ENCODE measurements around the gene CMAS. TPM values are rescaled to one million over a fixed set of nuclear protein-coding genes. Genes with fewer than 3 reads are reported as not detected.
A peak's percentile ranks its signal among the peaks of the same experiment; 100 is the strongest.
"Not testable (repeated sequence)": the region's sequence is repeated elsewhere in the genome, so short reads cannot be mapped to it uniquely, and the experiment has no call there.

The CMAS gene
- total RNA-seq, 1 experiment from 2014 or later: 37.7 TPM

- H3K4me1 ChIP-seq (ENCODE audit: insufficient read depth, low read length, poor library complexity, severe bottlenecking): no peaks in the 10 kb centered on the region
- no peaks in the 10 kb centered on the region for H3K9me3 ChIP-seq (ENCODE audit: low read depth, low read length, poor library complexity, severe bottlenecking)
- H3K27ac ChIP-seq (ENCODE audit: low read depth, low read length, poor library complexity, severe bottlenecking): no peak overlapping the region
- DNase-seq (ENCODE audit: low spot score): no peak
- BruUV-seq (replicated peaks): no TSS peak
- H3K27me3 ChIP-seq (replicated peaks; ENCODE audit: insufficient read depth, low read depth, low read length, poor library complexity): no peaks in the 10 kb centered on the region
- no peaks in the 10 kb centered on the region for H3K36me3 ChIP-seq (ENCODE audit: insufficient read depth, low read length, poor library complexity, severe bottlenecking)
- CTCF ChIA-PET: no interaction called here
- TF ChIP-seq EZH2 (IDR thresholded peaks at IDR 0.05; ENCODE audit: borderline replicate concordance, low read depth, low read length, poor library complexity, severe bottlenecking): no peak
- TF ChIP-seq, protein P1, sequence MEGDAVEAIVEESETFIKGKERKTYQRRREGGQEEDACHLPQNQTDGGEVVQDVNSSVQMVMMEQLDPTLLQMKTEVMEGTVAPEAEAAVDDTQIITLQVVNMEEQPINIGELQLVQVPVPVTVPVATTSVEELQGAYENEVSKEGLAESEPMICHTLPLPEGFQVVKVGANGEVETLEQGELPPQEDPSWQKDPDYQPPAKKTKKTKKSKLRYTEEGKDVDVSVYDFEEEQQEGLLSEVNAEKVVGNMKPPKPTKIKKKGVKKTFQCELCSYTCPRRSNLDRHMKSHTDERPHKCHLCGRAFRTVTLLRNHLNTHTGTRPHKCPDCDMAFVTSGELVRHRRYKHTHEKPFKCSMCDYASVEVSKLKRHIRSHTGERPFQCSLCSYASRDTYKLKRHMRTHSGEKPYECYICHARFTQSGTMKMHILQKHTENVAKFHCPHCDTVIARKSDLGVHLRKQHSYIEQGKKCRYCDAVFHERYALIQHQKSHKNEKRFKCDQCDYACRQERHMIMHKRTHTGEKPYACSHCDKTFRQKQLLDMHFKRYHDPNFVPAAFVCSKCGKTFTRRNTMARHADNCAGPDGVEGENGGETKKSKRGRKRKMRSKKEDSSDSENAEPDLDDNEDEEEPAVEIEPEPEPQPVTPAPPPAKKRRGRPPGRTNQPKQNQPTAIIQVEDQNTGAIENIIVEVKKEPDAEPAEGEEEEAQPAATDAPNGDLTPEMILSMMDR (conservative IDR thresholded peaks at IDR 0.05; ENCODE audit: low read depth, low read length): no peak
- intact Hi-C loops (cut with micrococcal nuclease; ENCODE audit: unreplicated experiment): no loop called here
- POLR2A ChIA-PET (ENCODE audit: low non-redundant PET): no interaction called here
- H3K4me3 ChIP-seq (ENCODE audit: low read depth, low read length, poor library complexity, severe bottlenecking): no peak overlapping the region
Observed at GRCh38 chr12:22014783-22015144, 31.3 kb upstream of the CMAS start.

- BruUV-seq (replicated peaks): no TSS peak
- DNase-seq (ENCODE audit: low spot score): no peak
- ChIA-PET CTCF (interaction anchor here (0.7 to 2.1 kb wide), 2 partner anchors 319 to 1468 kb away, joined by 3 to 12 read pairs; no protein-coding TSS in a partner anchor), POLR2A (ENCODE audit: low non-redundant PET) (no interaction called here)
- H3K36me3 ChIP-seq (ENCODE audit: insufficient read depth, low read length, poor library complexity, severe bottlenecking): no peaks in the 10 kb centered on the region
- no peaks in the 10 kb centered on the region for H3K27me3 ChIP-seq (replicated peaks; ENCODE audit: insufficient read depth, low read depth, low read length, poor library complexity)
- no peaks in the 10 kb centered on the region for H3K9me3 ChIP-seq (ENCODE audit: low read depth, low read length, poor library complexity, severe bottlenecking)
- TF ChIP-seq EZH2 (IDR thresholded peaks at IDR 0.05; ENCODE audit: borderline replicate concordance, low read depth, low read length, poor library complexity, severe bottlenecking): no peak
- TF ChIP-seq, protein P1 (conservative IDR thresholded peaks at IDR 0.05; ENCODE audit: low read depth, low read length): no peak
- H3K4me3 ChIP-seq (ENCODE audit: low read depth, low read length, poor library complexity, severe bottlenecking): no peak overlapping the region
- intact Hi-C loops (cut with micrococcal nuclease; ENCODE audit: unreplicated experiment): no loop called here
- no peak overlapping the region for H3K27ac ChIP-seq (ENCODE audit: low read depth, low read length, poor library complexity, severe bottlenecking)
- H3K4me1 ChIP-seq (ENCODE audit: insufficient read depth, low read length, poor library complexity, severe bottlenecking): no peaks in the 10 kb centered on the region
Observed at GRCh38 chr12:22016982-22017381, 29.0 kb upstream of the CMAS start.

DNA sequence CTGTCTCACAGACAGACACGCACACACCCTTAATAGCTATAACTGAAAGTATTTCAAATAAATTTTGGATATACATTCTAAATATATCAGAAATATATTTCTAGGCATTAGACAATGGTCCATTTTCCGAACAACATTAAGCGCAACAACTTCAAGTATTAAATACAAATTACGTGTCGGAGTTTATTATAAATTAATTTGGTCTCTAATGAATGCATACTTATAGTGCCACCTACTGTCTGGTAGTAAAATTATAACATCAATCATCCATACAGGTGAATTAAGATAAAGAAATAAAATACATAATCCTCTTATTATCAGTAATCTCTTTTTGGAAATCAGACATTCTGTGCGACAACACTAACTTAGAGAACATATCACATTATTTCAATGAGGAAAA lies 27.2 kb upstream of the CMAS start:
- no peak for TF ChIP-seq EZH2 (IDR thresholded peaks at IDR 0.05; ENCODE audit: borderline replicate concordance, low read depth, low read length, poor library complexity, severe bottlenecking)
- TF ChIP-seq, protein P1 (conservative IDR thresholded peaks at IDR 0.05; ENCODE audit: low read depth, low read length): peak; percentile 56
- intact Hi-C loops (cut with micrococcal nuclease; ENCODE audit: unreplicated experiment): loop anchor here (1.0 kb wide), 1 partner anchor 322 kb away; no protein-coding TSS in a partner anchor

DNA sequence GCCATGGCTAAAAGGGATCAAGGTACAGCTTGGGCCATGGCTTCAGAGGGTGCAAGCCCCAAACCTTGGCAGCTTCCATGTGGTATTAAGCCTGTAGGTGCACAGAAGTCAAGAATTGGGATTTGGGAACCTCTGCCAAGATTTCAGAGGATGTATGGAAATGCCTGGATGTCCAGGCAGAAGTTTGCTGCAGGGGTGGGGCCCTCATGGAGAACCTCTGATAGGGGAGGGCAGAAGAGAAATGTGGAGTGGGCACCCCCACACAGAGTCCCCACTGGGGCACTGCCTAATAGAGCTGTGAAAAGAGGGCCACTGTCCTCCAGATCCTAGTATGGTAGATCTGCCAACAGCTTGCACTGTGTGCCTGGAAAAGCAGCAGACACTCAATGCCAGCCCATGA lies 22.5 kb upstream of the CMAS start:
- H3K9me3 ChIP-seq (ENCODE audit: low read depth, low read length, poor library complexity, severe bottlenecking); intact Hi-C loops (cut with micrococcal nuclease; ENCODE audit: unreplicated experiment); H3K27ac ChIP-seq (ENCODE audit: low read depth, low read length, poor library complexity, severe bottlenecking); H3K36me3 ChIP-seq (ENCODE audit: insufficient read depth, low read length, poor library complexity, severe bottlenecking); H3K4me1 ChIP-seq (ENCODE audit: insufficient read depth, low read length, poor library complexity, severe bottlenecking); H3K4me3 ChIP-seq (ENCODE audit: low read depth, low read length, poor library complexity, severe bottlenecking); POLR2A ChIA-PET (ENCODE audit: low non-redundant PET); BruUV-seq (replicated peaks); H3K27me3 ChIP-seq (replicated peaks; ENCODE audit: insufficient read depth, low read depth, low read length, poor library complexity); DNase-seq (ENCODE audit: low spot score); CTCF ChIA-PET: not testable (repeated sequence)

More for the DNA sequence above, 27.2 kb upstream of the CMAS start:
- POLR2A ChIA-PET (ENCODE audit: low non-redundant PET): no interaction called here
- CTCF ChIA-PET: interaction anchor here (2.1 kb wide), 1 partner anchor 321 kb away, joined by 12 read pairs; no protein-coding TSS in a partner anchor
- no peaks in the 10 kb centered on the region for H3K27me3 ChIP-seq (replicated peaks; ENCODE audit: insufficient read depth, low read depth, low read length, poor library complexity)
- DNase-seq (ENCODE audit: low spot score): no peak
- H3K27ac ChIP-seq (ENCODE audit: low read depth, low read length, poor library complexity, severe bottlenecking): no peak overlapping the region
- no peaks in the 10 kb centered on the region for H3K4me1 ChIP-seq (ENCODE audit: insufficient read depth, low read length, poor library complexity, severe bottlenecking)
- no peaks in the 10 kb centered on the region for H3K36me3 ChIP-seq (ENCODE audit: insufficient read depth, low read length, poor library complexity, severe bottlenecking)
- no TSS peak for BruUV-seq (replicated peaks)
- H3K9me3 ChIP-seq (ENCODE audit: low read depth, low read length, poor library complexity, severe bottlenecking): no peaks in the 10 kb centered on the region
- H3K4me3 ChIP-seq (ENCODE audit: low read depth, low read length, poor library complexity, severe bottlenecking): no peak overlapping the region
